A549 (cell line): ENCODE results near the gene TLK1.

ENCODE experiments used
- BHLHE40 ChIP-seq: IDR thresholded peaks from 2 replicates; pipeline ENCODE4 v1.6.1; 2012; ENCODE audit warnings: low read depth, low read length, inconsistent platforms
- MAFK ChIP-seq: fragments of 450-650 bp; IDR thresholded peaks from 2 replicates; pipeline ENCODE4 v1.6.1; 2014; ENCODE audit not compliant: partially characterized antibody
- MAX ChIP-seq: IDR thresholded peaks from 2 replicates; pipeline ENCODE4 v1.6.1; 2012
- NFE2L2 ChIP-seq: fragments of 150-350 bp; conservative IDR thresholded peaks from 2 replicates; pipeline ENCODE4 v1.6.1; 2014; ENCODE audit warnings: low read length
- TF ChIP-seq, protein P1 (sequence below): fragments of >200 bp; sonication (Bioruptor Twin); formaldehyde crosslinking; IDR thresholded peaks from 3 replicates; pipeline ENCODE4 v1.5.1; 2016

DNA sequence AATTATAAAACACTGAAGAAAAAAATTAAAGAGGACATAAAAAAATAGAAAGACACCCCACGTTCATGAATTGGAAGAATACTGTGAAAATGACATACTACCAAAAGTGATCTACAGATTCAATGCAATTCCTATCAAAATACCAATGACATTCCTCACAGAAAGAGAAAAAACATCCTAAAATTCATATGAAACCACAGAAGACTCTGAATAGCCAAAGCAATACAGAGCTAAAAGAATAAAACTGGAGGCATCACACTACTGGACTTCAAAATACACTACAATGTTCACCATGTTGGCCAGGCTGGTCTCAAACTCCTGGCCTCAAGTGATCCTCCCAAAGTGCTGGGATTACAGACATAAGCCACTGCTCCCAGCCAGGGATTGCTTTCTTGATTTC, 56.3 kb downstream of the TLK1 start:
- TF ChIP-seq MAX (no peak), NFE2L2 (no peak), BHLHE40 (no peak), MAFK (no peak)
- TF ChIP-seq, protein P1, sequence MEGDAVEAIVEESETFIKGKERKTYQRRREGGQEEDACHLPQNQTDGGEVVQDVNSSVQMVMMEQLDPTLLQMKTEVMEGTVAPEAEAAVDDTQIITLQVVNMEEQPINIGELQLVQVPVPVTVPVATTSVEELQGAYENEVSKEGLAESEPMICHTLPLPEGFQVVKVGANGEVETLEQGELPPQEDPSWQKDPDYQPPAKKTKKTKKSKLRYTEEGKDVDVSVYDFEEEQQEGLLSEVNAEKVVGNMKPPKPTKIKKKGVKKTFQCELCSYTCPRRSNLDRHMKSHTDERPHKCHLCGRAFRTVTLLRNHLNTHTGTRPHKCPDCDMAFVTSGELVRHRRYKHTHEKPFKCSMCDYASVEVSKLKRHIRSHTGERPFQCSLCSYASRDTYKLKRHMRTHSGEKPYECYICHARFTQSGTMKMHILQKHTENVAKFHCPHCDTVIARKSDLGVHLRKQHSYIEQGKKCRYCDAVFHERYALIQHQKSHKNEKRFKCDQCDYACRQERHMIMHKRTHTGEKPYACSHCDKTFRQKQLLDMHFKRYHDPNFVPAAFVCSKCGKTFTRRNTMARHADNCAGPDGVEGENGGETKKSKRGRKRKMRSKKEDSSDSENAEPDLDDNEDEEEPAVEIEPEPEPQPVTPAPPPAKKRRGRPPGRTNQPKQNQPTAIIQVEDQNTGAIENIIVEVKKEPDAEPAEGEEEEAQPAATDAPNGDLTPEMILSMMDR = no peak
